Raji (cell line): ENCODE measurements around the gene CDCA5.

Experiments used
- POLR2A ChIP-seq: IDR thresholded peaks from 2 replicates; pipeline ENCODE4 v1.6.1; 2011; ENCODE audit warnings: low read depth, low read length, control low read depth; ENCODE audit not compliant: insufficient read depth

CDCA5 gene

DNA sequence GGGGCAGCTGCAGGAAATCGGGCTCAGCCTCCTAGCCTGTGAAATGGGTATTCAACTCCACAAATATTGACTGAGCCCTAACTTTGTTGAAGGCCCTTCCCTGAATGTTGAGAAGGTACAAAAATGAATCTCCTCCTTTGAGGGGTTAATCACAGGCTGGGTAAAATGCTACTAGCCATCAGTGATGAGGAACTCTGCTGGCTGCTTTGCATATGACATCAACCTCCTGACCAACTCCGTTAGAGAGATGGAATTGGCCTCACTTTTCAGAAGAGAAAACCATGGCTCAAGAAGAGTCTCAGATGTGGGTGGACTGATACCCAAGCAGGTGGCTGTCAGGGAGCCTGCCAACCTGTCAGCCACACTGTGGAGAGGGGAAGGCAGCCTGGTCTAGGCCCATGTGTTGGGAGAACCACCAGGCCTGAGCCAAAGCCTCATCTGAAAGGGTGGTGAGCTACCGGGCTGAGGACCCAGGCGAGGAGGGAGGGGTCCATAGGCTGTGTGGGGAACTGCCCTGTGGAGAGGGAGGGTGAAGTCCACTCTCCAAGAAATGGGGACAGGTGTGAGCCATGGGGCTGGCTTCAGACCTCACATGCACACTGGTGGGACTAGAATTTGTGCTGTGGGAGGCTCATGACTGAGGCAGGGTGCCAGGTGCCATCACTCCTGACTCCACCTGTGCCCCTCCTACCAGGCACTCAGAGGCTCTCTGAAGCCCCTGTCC lies 11.8 kb downstream of the CDCA5 start:
- peak; percentile 38; the same call in 1 of the 2 replicates for TF ChIP-seq POLR2A

DNA sequence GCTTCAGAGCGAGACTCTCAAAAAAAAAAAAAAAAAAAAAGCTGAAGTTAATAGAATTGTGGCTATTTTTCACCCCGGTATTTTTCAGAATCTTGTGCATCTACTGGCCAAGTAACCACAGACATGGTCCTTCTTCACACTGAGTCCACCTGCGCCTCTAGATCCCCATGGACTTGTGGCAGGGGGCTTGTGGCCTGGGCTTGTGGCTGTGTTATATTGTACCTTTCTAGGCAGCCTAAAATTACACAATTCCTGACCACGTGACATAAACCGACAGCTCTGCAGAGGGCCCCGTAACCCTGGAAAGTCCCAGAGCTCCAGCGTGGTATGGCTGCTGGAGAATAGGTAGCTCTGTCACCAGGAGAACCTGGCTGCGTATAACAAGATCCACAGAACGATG lies 14.6 kb downstream of the CDCA5 start:
- TF ChIP-seq POLR2A: no peak

GRCh38 chr11:65067446-65067845 lies 16.4 kb downstream of the CDCA5 start:
- TF ChIP-seq POLR2A: no peak

DNA sequence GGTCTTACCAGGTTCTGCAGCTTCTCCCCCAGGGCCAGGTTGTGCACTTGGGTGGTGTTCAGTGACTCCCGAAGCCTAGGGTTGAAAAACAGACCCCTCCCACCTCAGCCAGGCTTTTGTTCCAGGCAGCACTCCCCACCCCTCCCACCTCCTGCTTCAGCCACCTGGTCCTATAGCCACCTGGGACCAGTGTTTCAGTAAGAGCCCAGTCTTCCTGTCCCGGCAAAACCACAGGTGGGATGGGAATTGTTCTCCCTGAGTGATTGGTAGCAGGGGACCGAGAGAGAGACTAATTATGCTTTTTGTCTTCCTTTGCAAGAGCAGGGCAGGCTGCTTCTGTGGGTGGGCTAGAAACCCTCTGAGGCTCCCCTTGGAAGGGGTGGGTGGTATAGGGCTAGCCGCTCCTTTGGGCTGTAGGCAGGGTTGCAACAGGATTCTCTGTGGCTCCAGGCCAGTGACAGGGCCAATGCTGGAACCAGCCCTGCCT lies 17.0 kb downstream of the CDCA5 start:
- TF ChIP-seq POLR2A: no peak

DNA sequence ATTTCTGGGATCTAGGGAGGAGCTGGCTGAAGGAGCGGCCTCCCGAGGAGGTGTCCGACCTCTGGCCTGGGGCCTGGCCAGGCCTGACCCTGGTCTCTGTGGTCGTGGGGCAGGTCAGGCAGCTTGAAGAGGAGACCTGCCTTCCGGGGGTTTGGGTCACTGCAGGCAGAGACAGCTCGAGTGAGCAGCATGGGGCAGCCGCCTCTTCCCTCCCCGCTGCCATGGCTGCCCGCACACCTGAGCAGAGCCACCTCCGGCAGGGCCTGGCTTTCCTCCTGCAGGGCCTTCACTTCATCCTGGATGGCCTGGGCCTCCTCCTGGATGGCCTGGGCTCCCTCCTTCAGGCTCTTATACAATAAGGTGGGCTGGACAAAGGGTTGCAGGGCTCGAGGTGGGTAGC lies 17.5 kb downstream of the CDCA5 start:
- no peak for TF ChIP-seq POLR2A

- no peak for TF ChIP-seq POLR2A
Observed at GRCh38 chr11:65065851-65066250, 18.0 kb downstream of the CDCA5 start.

GRCh38 chr11:65064847-65065240 lies 19.0 kb downstream of the CDCA5 start:
- TF ChIP-seq POLR2A: no peak

DNA sequence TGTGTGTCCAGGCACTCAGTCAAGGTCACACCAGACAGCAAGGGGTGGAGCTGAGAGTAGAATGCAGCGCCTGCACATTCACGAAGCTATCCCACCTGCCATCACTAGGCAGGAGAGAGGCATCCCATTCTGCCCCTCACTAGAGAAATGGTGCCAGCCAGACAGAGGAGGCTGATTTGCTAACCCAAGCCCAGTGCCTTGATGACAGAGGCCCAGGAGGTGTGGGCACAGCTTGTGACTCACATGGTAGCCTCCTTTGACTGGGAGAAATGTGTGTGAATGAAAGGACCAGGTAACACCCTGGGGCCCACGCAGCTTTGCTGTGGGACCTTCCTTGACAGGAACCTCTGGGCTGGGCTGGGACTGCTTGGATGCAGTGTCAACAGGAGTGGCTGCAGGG lies 20.3 kb downstream of the CDCA5 start:
- no peak for TF ChIP-seq POLR2A

DNA sequence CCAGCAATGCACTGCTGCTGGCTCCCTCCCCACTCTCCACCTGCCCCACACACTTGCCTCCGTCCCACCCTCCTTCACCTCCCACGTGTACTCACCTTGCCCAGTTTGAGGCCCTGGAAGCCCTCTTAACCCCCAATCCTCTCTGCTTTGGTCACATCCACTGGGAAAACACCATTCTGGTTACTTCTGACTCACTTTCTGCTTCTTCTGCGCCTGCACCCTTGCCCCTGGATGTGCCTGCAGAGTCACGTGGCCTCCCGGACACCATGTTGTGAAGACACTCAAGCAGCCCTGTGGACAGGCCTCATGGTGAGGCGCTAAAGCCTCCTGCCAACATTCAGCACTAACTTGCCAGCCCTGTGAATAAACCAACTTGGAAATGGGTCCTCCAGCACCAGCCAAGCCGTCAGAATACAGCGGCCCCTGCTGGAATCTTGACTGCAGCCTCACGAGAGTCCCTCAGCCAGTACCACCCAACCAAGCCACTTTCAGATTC lies 22.9 kb downstream of the CDCA5 start:
- no peak for TF ChIP-seq POLR2A

DNA sequence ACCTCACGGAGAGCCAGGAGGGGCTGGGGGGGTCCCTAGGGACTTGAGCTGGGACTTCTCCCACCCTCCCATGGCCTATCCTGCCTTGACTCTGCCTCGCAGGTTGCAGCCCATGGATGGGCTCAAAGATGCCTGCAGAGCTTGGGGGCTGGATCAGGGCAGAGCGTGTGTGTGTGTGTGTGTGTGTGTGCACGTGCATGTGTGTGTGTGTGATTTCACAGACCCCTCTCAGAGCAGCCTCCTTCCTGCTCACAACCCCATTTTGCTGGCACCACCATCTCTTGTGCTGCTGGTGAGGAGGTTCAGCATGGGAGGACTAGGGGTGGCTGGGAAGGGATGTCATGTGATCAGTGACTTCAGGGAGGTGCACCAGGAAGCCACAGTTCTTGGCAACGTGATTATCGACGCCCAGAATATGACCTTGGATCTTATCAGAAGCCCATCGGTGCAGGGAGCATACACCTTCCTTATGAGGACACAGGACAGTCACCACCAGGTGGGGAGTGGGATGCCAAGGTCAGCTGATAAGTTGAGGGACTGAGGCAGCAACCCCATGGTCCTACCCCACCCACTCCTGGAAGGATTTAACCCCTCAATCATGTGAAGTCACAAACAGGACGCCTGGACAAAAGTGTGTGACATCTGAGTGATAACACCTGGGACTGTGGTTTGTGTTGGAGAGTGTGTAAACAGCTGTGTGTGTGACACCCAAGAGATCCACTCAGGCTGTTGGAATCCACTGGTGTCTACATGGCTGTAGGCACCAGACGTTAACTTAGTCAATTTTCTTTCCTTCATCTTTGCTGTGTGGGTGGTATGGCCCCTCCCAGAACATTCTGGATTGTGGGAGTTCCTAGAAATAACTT lies 23.6 kb downstream of the CDCA5 start:
- no peak for TF ChIP-seq POLR2A

GRCh38 chr11:65059523-65059922 lies 24.3 kb downstream of the CDCA5 start:
- no peak for TF ChIP-seq POLR2A

GRCh38 chr11:65058419-65059054 lies 25.3 kb downstream of the CDCA5 start, which contains the start of gene NAALADL1:
TSS of gene NAALADL1 (minus strand) at chr11:65058553. CDS start at chr11:65058521, 32 bp downstream.
- TF ChIP-seq POLR2A: no peak

DNA sequence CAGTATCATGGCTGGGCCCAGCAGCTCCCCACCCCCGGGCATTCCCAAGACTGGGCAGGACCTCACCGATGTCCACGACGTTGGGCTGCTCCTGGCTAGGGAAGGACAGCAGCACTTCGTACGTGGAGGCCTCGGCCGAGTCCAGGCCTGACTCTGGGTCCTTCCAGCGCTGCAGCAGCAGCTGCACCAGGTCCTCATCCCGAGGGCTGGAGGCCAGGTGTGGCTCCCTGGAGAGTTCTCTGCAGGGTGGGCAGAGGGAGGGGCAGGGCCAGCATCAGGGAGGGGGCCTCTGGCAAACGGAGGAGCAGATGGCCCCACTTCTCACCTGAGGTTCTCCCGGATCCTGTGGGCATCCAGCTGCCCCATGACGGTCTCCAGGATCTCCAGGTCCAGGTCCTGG lies 25.8 kb downstream of the CDCA5 start:
- TF ChIP-seq POLR2A: no peak

GRCh38 chr11:65057526-65057925 lies 26.3 kb downstream of the CDCA5 start:
- no peak for TF ChIP-seq POLR2A

DNA sequence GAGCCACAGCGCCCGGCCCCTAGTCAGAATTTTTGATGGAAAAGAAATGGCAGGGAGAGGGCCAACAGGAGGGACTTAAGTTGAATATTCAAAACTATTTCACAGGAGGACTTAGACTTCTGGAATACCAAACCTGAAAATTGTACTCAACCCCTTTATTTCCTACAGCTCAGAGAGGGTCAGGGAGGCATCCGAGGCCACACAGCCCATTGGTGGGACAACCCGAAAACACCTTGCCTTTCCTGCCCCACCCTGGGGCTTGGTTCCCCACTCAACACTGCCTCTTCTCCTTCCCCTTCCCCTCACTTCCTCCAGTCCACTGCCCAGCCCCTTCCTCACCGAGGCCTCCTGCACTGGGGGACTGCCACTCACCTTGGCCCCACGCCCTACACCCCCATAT lies 26.8 kb downstream of the CDCA5 start:
- no peak for TF ChIP-seq POLR2A
